Stimulated activated effector memory CD8-positive, alpha-beta T cell treated with anti-CD3 and anti-CD28 coated beads, Interleukin-12 subunit alpha, Interleukin-12 subunit beta, amount 100 ng/mL, for 72 hours (primary cell): Measurements from ENCODE around the gene ABCB6.
A peak's percentile ranks its signal among the peaks of the same experiment; 100 is the strongest.

Source experiments
- ATAC-seq: fragments of 150-1000 bp; cut with Tn5 transposase; 2 replicates; pipeline ENCODE4 v1.10.0; 2021
- DNase-seq, 2 donors: peaks; one replicate each; pipeline ENCODE4 v3.0.0; 2021 to 2022; ENCODE audit warnings: low spot score in 2 of 2
- H3K27ac Mint-ChIP-seq: one replicate; pipeline ENCODE4 v1.8.0; 2022; ENCODE audit warnings: mild to moderate bottlenecking, mixed read lengths
- H3K36me3 Mint-ChIP-seq: one replicate; pipeline ENCODE4 v1.8.0; 2022; ENCODE audit warnings: mild to moderate bottlenecking, mixed read lengths
- H3K4me1 Mint-ChIP-seq: one replicate; pipeline ENCODE4 v1.8.0; 2022; ENCODE audit warnings: mixed read lengths
- H3K4me3 Mint-ChIP-seq: one replicate; pipeline ENCODE4 v1.8.0; 2022; ENCODE audit warnings: mild to moderate bottlenecking, mixed read lengths
- H3K9me3 Mint-ChIP-seq: one replicate; pipeline ENCODE4 v1.8.0; 2022; ENCODE audit warnings: mixed read lengths

ABCB6 gene

GRCh38 chr2:219197388-219197787, 21.4 kb downstream of the ABCB6 start:
- no peak overlapping the region for H3K27ac Mint-ChIP-seq
- no peaks in the 10 kb centered on the region for H3K36me3 Mint-ChIP-seq
- no peaks in the 10 kb centered on the region for H3K9me3 Mint-ChIP-seq
- H3K4me3 Mint-ChIP-seq, result no peak overlapping the region
- peaks cover 19% of the 10 kb centered on the region for H3K4me1 Mint-ChIP-seq
- no peak for ATAC-seq
- no peak for DNase-seq

DNA sequence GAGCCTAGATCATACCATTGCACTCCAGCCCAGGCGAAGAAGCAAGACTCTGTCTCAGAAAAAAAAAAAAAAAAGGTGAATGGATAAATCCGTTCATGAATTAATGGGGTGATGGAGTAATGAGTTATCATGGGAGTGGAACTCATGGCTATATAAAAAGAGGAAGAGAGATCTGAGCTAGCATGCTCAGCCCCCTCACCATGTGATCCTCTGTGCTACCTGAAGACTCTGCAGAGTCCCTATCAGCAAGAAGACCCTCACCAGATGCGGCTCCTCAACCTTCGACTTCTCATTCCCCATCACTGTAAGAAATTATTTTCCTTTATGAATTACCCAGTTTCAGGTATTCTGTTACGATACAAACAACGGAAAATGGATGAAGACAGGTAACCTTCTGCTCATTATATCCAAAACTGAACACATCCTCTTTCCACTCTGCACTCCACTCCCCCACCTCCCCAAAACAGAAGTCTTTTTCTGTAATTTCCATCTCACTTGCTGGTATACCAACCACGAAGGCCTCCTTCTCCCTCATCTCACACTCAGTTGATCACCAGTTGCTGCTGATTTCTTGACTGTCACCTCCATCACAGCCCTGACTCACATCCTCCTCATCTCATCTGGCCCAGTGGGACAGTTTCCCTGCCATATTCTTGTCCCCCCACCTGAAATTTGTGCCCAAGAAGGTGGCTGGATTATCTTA, 31.9 kb downstream of the ABCB6 start:
- ATAC-seq (peak; percentile 94), DNase-seq (no peak)
- H3K9me3 Mint-ChIP-seq, result no peaks in the 10 kb centered on the region
- H3K4me3 Mint-ChIP-seq, result peak overlapping the region; percentile 2
- peaks cover 44% of the 10 kb centered on the region for H3K36me3 Mint-ChIP-seq
- H3K4me1 Mint-ChIP-seq, result peaks cover 22% of the 10 kb centered on the region
- H3K27ac Mint-ChIP-seq, result peak overlapping the region; percentile 58

DNA sequence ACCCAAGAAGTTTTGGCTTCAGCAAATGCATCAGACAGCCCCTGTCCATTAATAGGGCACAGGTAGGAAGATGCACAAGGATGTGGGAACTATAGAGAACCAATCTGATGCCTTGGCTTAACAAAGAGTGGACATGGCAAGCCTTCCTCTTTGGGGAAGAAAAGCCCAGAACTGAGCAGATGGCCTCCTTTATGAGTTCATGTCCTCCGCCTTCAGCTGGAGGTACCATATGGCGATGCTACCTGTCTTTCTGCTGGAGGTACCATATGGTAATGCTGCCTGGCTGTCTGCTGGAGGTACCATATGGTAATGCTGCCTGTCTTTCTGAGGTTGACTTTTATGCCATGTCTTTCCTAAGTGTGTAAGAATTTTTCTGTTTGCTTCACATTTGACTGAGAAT, 34.6 kb downstream of the ABCB6 start:
- Mint-ChIP-seq H3K9me3 (no peaks in the 10 kb centered on the region), H3K4me1 (peaks cover 43% of the 10 kb centered on the region), H3K27ac (no peak overlapping the region), H3K36me3 (peaks cover 69% of the 10 kb centered on the region), H3K4me3 (no peak overlapping the region)
- DNase-seq, result no peak
- ATAC-seq, result no peak

GRCh38 chr2:219183151-219183772, 35.5 kb downstream of the ABCB6 start:
- H3K36me3 Mint-ChIP-seq, result peaks cover 77% of the 10 kb centered on the region

DNA sequence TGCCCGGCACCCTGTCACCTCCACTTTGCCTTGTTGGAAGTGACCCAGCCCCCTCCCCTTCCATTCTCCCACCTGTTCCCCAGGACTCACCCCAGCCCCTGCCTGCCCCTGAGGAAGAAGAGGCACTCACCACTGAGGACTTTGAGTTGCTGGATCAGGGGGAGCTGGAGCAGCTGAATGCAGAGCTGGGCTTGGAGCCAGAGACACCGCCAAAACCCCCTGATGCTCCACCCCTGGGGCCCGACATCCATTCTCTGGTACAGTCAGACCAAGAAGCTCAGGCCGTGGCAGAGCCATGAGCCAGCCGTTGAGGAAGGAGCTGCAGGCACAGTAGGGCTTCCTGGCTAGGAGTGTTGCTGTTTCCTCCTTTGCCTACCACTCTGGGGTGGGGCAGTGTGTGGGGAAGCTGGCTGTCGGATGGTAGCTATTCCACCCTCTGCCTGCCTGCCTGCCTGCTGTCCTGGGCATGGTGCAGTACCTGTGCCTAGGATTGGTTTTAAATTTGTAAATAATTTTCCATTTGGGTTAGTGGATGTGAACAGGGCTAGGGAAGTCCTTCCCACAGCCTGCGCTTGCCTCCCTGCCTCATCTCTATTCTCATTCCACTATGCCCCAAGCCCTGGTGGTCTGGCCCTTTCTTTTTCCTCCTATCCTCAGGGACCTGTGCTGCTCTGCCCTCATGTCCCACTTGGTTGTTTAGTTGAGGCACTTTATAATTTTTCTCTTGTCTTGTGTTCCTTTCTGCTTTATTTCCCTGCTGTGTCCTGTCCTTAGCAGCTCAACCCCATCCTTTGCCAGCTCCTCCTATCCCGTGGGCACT, 36.2 kb downstream of the ABCB6 start:
- ATAC-seq (no peak), DNase-seq (no peak)
- Mint-ChIP-seq H3K36me3 (peaks cover 81% of the 10 kb centered on the region), H3K4me1 (peaks cover 50% of the 10 kb centered on the region), H3K4me3 (no peak overlapping the region), H3K9me3 (no peaks in the 10 kb centered on the region), H3K27ac (peak overlapping the region; percentile 99)

More at GRCh38 chr2:219183151-219183772, 35.5 kb downstream of the ABCB6 start:
- H3K27ac Mint-ChIP-seq, result peak overlapping the region; percentile 99
- no peak overlapping the region for H3K4me3 Mint-ChIP-seq
- H3K4me1 Mint-ChIP-seq, result peaks cover 49% of the 10 kb centered on the region
- ATAC-seq (no peak), DNase-seq (no peak)
- no peaks in the 10 kb centered on the region for H3K9me3 Mint-ChIP-seq

DNA sequence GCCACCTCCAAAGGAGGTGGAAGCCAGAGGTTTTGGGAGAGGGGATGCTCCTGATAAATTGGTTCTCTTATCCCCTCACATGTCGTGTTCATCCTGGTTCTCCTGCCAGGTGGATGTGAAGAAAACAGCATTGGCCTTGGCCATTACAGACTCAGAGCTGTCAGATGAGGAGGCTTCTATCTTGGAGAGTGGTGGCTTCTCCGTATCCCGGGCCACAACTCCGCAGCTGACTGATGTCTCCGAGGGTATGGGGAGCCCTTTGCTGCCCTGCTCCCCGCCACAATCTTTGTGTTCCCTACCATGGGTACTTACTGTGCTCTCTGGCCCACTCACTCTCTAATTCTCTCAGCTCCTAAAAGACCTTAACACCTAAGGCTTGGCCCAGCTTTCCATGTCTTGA, 37.2 kb downstream of the ABCB6 start:
- Mint-ChIP-seq H3K4me3 (no peak overlapping the region), H3K9me3 (no peaks in the 10 kb centered on the region), H3K36me3 (peaks cover 87% of the 10 kb centered on the region), H3K27ac (peak overlapping the region; percentile 99), H3K4me1 (peaks cover 48% of the 10 kb centered on the region)
- ATAC-seq (no peak), DNase-seq (no peak)

- Mint-ChIP-seq H3K4me3 (no peak overlapping the region), H3K9me3 (no peaks in the 10 kb centered on the region), H3K36me3 (peaks cover 84% of the 10 kb centered on the region), H3K4me1 (peaks cover 48% of the 10 kb centered on the region), H3K27ac (peak overlapping the region; percentile 99)
- no peak for DNase-seq
- no peak for ATAC-seq
Observed at GRCh38 chr2:219180961-219181360, 37.8 kb downstream of the ABCB6 start.

GRCh38 chr2:219179601-219180465, 38.9 kb downstream of the ABCB6 start:
- Mint-ChIP-seq H3K9me3 (no peaks in the 10 kb centered on the region), H3K27ac (peak overlapping the region; percentile 99), H3K36me3 (peaks cover 88% of the 10 kb centered on the region)

DNA sequence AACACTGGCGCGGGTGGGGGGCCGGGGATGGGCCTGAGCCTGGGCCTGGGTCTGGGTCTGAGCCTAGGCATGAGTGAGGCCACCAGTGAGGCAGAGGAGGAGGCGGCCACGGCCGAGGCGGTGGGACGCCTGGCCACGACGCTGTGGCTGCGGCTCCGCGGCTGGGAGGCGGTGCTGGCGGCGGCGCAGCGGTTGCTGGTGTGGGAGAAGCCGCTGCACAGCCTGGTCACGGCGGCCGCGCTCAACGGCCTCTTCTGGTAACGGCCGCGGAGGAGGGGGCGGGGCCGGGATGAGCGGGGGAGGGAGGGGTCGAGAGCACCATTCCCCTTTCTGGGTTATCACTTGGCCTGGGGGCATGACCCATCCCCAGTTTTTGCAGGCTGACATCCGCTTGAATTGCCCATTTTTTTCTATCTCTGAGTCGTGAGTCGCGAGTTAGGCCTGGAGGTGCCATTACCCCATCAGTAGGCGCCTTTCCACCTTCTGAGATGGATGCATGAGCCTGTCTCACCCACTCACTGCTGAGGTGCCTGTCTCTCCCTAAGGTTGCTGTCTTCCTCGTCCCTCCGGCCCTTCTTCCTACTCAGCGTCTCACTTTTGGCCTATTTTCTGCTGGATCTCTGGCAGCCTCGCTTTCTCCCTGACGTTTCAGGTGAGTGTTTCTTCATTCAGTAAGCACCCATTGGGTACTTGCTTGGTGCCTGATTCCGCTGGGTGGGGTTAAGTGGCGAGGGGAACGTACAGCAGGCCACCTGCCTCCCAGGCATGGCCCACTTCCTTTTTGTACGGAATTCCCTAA, 40.2 kb downstream of the ABCB6 start:
- H3K36me3 Mint-ChIP-seq, result peaks cover 88% of the 10 kb centered on the region
- DNase-seq (no peak), ATAC-seq (no peak)
- peak overlapping the region; percentile 99 for H3K27ac Mint-ChIP-seq
- H3K4me3 Mint-ChIP-seq, result peak overlapping the region; percentile 96
- no peaks in the 10 kb centered on the region for H3K9me3 Mint-ChIP-seq
- H3K4me1 Mint-ChIP-seq, result peaks cover 66% of the 10 kb centered on the region

More at GRCh38 chr2:219179601-219180465, 38.9 kb downstream of the ABCB6 start:
- ATAC-seq (no peak), DNase-seq (no peak)
- Mint-ChIP-seq H3K4me3 (peak overlapping the region; percentile 96), H3K4me1 (peaks cover 56% of the 10 kb centered on the region)

DNA sequence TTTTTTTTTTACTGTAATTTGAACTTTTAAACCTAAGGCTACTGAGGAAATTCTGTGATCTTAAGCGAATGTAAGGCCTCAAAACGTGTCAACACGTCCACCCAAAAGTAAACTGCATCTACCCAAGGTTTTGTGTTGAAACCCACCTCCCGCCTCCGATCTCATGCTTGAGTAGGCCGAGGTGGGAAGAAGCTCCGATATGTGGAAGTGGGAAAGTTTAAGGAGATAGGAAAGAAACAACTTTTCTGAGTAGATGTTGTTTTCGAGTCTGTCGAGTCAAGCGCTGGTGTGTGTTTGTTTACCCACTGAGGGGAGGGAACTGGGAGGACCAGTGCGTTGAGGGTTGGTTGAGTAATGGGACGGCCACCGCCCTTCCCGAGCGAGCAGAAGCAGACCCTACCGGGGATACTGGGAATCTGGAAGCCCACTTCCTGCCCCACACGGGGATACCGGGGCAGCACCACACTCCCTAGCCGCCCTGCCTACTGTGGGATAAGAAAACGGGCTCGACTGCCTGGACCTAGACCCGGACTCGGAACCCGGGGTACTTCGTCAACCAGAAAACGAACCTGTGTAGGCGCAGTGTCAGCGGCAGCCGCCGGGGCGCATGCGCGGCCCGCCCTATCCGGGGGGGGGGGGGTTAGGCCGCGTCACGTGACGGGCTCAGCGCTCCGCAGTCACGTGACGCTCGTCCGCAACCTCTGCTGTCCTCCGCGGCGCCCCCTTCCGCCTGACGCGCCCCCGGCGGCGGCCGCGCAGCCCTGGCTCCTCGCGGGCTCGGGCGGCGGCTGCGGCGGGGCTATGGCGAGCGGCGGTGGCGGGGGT, 41.0 kb downstream of the ABCB6 start, which contains the start of gene RETREG2:
Gene RETREG2 (plus strand): TSS at position 724 of the 825 bp plus-strand sequence. CDS start 78 bp downstream, at position 802.
- Mint-ChIP-seq H3K4me1 (peaks cover 64% of the 10 kb centered on the region), H3K36me3 (peaks cover 88% of the 10 kb centered on the region), H3K9me3 (no peaks in the 10 kb centered on the region), H3K27ac (peak within 1 kb of the TSS; percentile 99), H3K4me3 (peak within 1 kb of the TSS; percentile 96)
- peak; percentile 74 for ATAC-seq
- DNase-seq, result peak; percentile 67 to 90

DNA sequence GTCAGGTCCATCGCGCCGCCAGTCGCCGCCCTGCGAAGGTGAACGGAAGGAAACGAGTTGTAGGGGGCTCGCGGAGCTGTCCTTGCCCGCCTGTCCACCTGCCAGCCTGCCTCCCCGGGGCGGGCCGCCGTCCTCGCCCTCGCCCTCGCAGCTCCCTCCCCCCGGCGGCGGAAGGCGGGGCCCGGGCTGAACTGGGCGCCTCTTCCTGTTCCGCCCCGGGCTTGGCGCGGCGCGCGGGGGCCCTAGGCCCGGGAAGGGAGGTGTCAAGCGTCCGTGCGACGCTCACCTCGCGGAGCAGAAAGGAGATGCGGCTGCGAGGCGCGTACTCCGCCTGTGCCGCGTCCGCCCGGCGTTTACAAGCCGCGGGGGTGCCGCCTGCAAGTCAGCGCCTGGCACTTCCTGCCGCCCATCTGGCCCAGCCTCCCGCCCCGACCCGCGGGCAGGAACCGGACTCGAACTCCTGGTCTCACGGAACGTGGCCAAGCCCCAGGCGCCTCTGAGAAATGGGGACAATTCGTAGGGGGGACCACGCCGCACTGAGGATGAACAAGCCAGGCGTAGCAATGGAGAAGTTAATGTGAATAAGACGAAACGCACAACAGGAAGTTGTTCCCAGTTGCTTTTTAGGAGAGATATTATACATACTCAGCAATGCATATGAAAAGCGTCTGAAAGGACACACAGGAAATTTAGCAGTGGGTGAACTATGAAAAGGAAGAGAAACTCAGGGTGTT, 41.8 kb downstream of the ABCB6 start, which contains the start of gene CNPPD1:
Gene CNPPD1 (minus strand): TSS at position 108 of the 734 bp plus-strand sequence. CDS start 97 bp downstream, at position 11.
- peaks cover 88% of the 10 kb centered on the region for H3K36me3 Mint-ChIP-seq
- DNase-seq (peak; percentile 84 to 92), ATAC-seq (peak; percentile 86)
- H3K4me3 Mint-ChIP-seq, result peak within 1 kb of the TSS; percentile 96
- peak within 1 kb of the TSS; percentile 99 for H3K27ac Mint-ChIP-seq
- H3K9me3 Mint-ChIP-seq, result no peaks in the 10 kb centered on the region
- peaks cover 61% of the 10 kb centered on the region for H3K4me1 Mint-ChIP-seq

DNA sequence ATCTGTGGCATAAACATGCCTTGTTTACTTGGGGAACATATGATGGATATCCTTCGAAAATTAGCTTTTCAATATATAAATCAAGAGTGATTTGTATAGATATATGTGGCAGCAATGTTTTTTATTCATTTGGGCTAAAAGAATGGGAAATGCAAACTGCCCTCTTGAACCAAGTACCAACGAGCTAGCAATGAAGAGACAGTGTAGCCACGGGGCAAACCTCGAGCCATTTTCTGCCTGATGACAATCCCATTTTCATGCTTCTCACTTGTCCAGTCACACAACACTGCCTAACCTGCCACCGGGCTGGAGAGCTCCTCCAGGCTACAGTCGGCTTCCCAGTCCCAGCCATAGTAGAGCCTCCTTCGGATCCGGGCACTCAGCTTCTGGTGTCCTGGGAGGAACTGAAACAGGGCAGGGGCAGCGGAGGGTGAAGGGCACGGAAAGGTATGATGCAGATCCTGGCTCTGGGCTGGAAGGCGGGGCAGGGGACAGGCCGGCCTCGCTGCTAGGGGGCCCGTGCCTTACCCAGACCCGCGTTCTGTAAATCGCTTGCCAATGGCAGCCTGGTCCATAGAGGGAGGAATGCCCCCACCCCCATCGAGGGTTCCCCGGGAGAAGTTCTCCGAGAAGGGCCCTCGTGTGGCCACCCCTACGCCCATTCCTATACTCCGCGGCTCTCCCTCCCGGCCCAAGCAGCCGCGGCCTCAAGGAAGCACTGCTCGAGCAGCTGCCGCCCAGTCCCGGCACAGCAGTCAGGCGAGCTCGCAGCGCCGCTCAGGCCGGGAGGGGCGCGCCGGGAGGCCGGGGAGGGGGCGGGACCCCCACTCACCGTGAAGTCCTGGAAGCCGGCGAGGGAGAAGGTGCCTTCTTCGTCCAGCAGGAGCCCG, 42.6 kb downstream of the ABCB6 start:
- ATAC-seq, result peak; percentile 31
- Mint-ChIP-seq H3K9me3 (no peaks in the 10 kb centered on the region), H3K4me3 (peak overlapping the region; percentile 96), H3K36me3 (peaks cover 88% of the 10 kb centered on the region), H3K4me1 (peaks cover 57% of the 10 kb centered on the region), H3K27ac (peak overlapping the region; percentile 99)
- peak; percentile 25 to 74 for DNase-seq
